CD4-positive, alpha-beta memory T cell (primary cell): ENCODE data around the gene ASIP. TPM values are rescaled to one million over a fixed set of nuclear protein-coding genes. Genes with fewer than 3 reads are reported as not detected.
A peak's percentile ranks its signal among the peaks of the same experiment; 100 is the strongest.

Experiments used
- CTCF ChIA-PET: fragments of 350-600 bp; sonication (Branson Sonifier 250); formaldehyde crosslinking; loops from one replicate; lab custom pipeline; 2021; ENCODE audit warnings: inconsistent platforms; ENCODE audit not compliant: partially characterized antibody; lab: Charles Lee
- POLR2A ChIA-PET: fragments of 350-600 bp; sonication (Branson Sonifier 250); formaldehyde crosslinking; loops from one replicate; lab custom pipeline; 2021; ENCODE audit not compliant: partially characterized antibody; lab: Charles Lee
- DNase-seq, 5 donors: peaks; one replicate each; pipeline versions ENCODE4 v3.0.0 to v3.0.0-alpha.2; 2020 to 2022; ENCODE audit warnings: mixed read lengths in 1 of 5
- H3K27ac ChIP-seq: one replicate; pipeline ENCODE4 v1.7.0; 2013; ENCODE audit warnings: low read depth, low read length
- H3K27me3 ChIP-seq: 2 replicates; pipeline ENCODE4 v1.7.0; 2013; ENCODE audit warnings: mild to moderate bottlenecking, low read length, moderate library complexity; ENCODE audit not compliant: insufficient read depth
- H3K36me3 ChIP-seq: 2 replicates; pipeline ENCODE4 v1.7.0; 2013; ENCODE audit warnings: mild to moderate bottlenecking, low read length, moderate library complexity; ENCODE audit not compliant: insufficient read depth
- H3K4me1 ChIP-seq: 2 replicates; pipeline ENCODE4 v1.7.0; 2013; ENCODE audit warnings: mild to moderate bottlenecking, low read length, moderate library complexity; ENCODE audit not compliant: insufficient read depth
- H3K4me3 ChIP-seq, 2 donors: one replicate each; pipeline ENCODE4 v1.7.0; 2013; ENCODE audit warnings: low read length in 2 of 2, mild to moderate bottlenecking in 1 of 2
- H3K9me3 ChIP-seq, 2 donors: one replicate each; pipeline ENCODE4 v1.7.0; 2013; ENCODE audit warnings: low read length in 2 of 2, control low read depth in 1 of 2; ENCODE audit not compliant: control insufficient read depth in 1 of 2
- H3K27ac Mint-ChIP-seq, 7 donors: one replicate each; pipeline ENCODE4 v1.8.0; 2020 to 2021; ENCODE audit warnings: mixed read lengths in 7 of 7, mild to moderate bottlenecking in 6 of 7, inconsistent platforms in 3 of 7, moderate library complexity in 3 of 7
- H3K27me3 Mint-ChIP-seq, 2 donors: one replicate each; pipeline ENCODE4 v1.8.0; 2020 to 2021; ENCODE audit warnings: mixed read lengths in 2 of 2
- H3K36me3 Mint-ChIP-seq, 2 donors: one replicate each; pipeline ENCODE4 v1.8.0; 2020 to 2021; ENCODE audit warnings: mixed read lengths in 2 of 2, inconsistent platforms in 1 of 2, mild to moderate bottlenecking in 1 of 2
- H3K4me1 Mint-ChIP-seq, 4 donors: one replicate each; pipeline ENCODE4 v1.8.0; 2020 to 2021; ENCODE audit warnings: mixed read lengths in 4 of 4, mild to moderate bottlenecking in 1 of 4
- H3K4me3 Mint-ChIP-seq, 8 donors: one replicate each; pipeline ENCODE4 v1.8.0; 2020 to 2021; ENCODE audit warnings: mixed read lengths in 8 of 8, mild to moderate bottlenecking in 7 of 8, moderate library complexity in 6 of 8, inconsistent platforms in 3 of 8
- H3K9me3 Mint-ChIP-seq, 8 donors: one replicate each; pipeline ENCODE4 v1.8.0; 2020 to 2021; ENCODE audit warnings: mixed read lengths in 8 of 8, mild to moderate bottlenecking in 5 of 8, inconsistent platforms in 3 of 8, moderate library complexity in 1 of 8
- intact Hi-C: fragments of 100-400 bp; cut with micrococcal nuclease; formaldehyde crosslinking; loops from one replicate; pipeline ENCODE4 v1.15.1; 2023
- polyA plus RNA-seq, 2 donors: library from polyadenylated mRNA; unstranded; fragments of 300-500 nt; fragmentation: Illumina TruSeq; gene quantifications; one replicate each; pipeline ENCODE4 v1.2.3, GENCODE V29; 2021
- total RNA-seq, 2 experiments: library from RNA; stranded (reverse); gene quantifications; one replicate each; pipeline ENCODE4 v1.2.3, GENCODE V29; 2021

The ASIP gene
- total and polyA plus RNA-seq, 4 experiments from 2014 or later, result not detected

DNA sequence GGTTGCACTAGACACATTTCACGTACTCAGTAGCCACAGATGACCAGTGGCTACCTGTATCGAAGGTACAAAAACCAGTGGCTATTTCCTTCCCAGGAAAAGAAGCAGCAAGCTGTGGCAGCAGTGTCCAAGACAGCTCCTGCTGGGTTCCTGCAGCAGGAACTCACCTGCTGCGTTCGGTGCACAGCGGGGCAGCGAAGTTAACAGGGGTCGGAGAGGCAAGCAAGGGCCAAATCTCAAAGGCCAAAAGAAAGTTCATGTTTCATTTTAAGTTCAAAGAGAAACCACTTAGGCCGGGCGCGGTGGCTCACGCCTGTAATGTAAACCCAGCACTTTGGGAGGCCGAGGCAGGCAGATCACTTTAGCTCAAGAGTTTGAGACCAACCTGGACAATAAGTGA is 26.9 kb downstream of the ASIP start:
- no peak overlapping the region for H3K27ac Mint-ChIP-seq
- intact Hi-C loops, result no loop called here
- Histone ChIP-seq H3K36me3 (no peaks in the 10 kb centered on the region), H3K4me3 (no peak overlapping the region), H3K27ac (no peak overlapping the region), H3K4me1 (peaks cover 8% of the 10 kb centered on the region), H3K27me3 (no peaks in the 10 kb centered on the region), H3K9me3 (no peaks in the 10 kb centered on the region)
- ChIA-PET CTCF (no interaction called here), POLR2A (no interaction called here)
- DNase-seq, result no peak
- peak overlapping the region in 4 of 8 donors; percentile 29 to 84 (median 56) for H3K4me3 Mint-ChIP-seq
- H3K36me3 Mint-ChIP-seq, result no peaks in the 10 kb centered on the region
- H3K4me1 Mint-ChIP-seq, result peaks cover 0 to 5% (median 2%) of the 10 kb centered on the region in 4 donors
- no peaks in the 10 kb centered on the region for H3K9me3 Mint-ChIP-seq
- H3K27me3 Mint-ChIP-seq, result peaks cover 2 to 4% of the 10 kb centered on the region in 2 donors

- peak in 4 of 5 donors; percentile 13 to 28 (median 18) for DNase-seq
- POLR2A ChIA-PET, result no interaction called here
- Histone ChIP-seq H3K9me3 (no peaks in the 10 kb centered on the region), H3K4me3 (peak overlapping the region in 1 of 2 donors; percentile 11), H3K27me3 (no peaks in the 10 kb centered on the region), H3K36me3 (no peaks in the 10 kb centered on the region), H3K27ac (no peak overlapping the region), H3K4me1 (peaks cover 8% of the 10 kb centered on the region)
- Mint-ChIP-seq H3K4me1 (peaks cover 0 to 5% (median 2%) of the 10 kb centered on the region in 4 donors), H3K27ac (no peak overlapping the region), H3K27me3 (peaks cover 2 to 4% of the 10 kb centered on the region in 2 donors), H3K9me3 (no peaks in the 10 kb centered on the region), H3K4me3 (peak overlapping the region; percentile 55 to 84 (median 69)), H3K36me3 (peaks cover 0 to 3% of the 10 kb centered on the region in 2 donors)
- CTCF ChIA-PET, result no interaction called here
- intact Hi-C loops, result no loop called here
Measured at GRCh38 chr20:34268851-34269636, 27.8 kb downstream of the ASIP start.

- H3K9me3 ChIP-seq, result no peaks in the 10 kb centered on the region
- H3K27me3 ChIP-seq, result no peaks in the 10 kb centered on the region
- no peak overlapping the region for H3K4me3 ChIP-seq
- DNase-seq, result no peak
- intact Hi-C loops, result no loop called here
- Mint-ChIP-seq H3K27ac (no peak overlapping the region), H3K36me3 (peaks cover 0 to 7% of the 10 kb centered on the region in 2 donors), H3K27me3 (peaks cover 2 to 4% of the 10 kb centered on the region in 2 donors), H3K4me3 (no peak overlapping the region), H3K9me3 (no peaks in the 10 kb centered on the region), H3K4me1 (peaks cover 0 to 5% (median 2%) of the 10 kb centered on the region in 4 donors)
- POLR2A ChIA-PET, result no interaction called here
- no peaks in the 10 kb centered on the region for H3K36me3 ChIP-seq
- no peak overlapping the region for H3K27ac ChIP-seq
- peaks cover 8% of the 10 kb centered on the region for H3K4me1 ChIP-seq
- CTCF ChIA-PET, result interaction anchor here (1.0 kb wide), 1 partner anchor 22 kb away, joined by 4 read pairs; no protein-coding TSS in a partner anchor
Measured at GRCh38 chr20:34269996-34270627, 28.9 kb downstream of the ASIP start.

DNA sequence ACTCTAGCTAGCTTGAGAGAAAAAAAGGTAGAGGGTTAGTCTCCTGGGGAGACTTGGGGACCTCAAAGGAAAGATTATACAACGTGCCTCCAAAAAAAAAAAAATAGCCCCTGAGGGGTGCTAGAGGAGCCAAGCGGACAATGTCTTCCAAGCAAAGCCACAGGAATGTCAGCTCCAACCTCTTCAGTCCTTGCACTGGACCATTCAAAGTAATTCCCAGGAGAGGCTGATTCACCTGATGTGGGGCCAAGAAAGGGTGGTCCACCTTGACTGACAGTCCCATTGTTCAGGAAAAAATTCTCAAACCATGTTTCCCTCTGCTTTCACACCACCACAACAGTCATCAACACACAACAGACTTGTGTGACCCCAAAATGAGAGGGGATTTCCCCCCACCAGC is 30.7 kb downstream of the ASIP start:
- Histone ChIP-seq H3K4me1 (peaks cover 8% of the 10 kb centered on the region), H3K36me3 (no peaks in the 10 kb centered on the region), H3K27ac (no peak overlapping the region), H3K4me3 (no peak overlapping the region), H3K27me3 (no peaks in the 10 kb centered on the region), H3K9me3 (no peaks in the 10 kb centered on the region)
- Mint-ChIP-seq H3K9me3 (no peaks in the 10 kb centered on the region), H3K4me3 (no peak overlapping the region), H3K4me1 (peaks cover 0 to 5% (median 2%) of the 10 kb centered on the region in 4 donors), H3K27me3 (peaks cover 2 to 4% of the 10 kb centered on the region in 2 donors), H3K36me3 (peaks cover 4 to 7% of the 10 kb centered on the region in 2 donors), H3K27ac (no peak overlapping the region)
- DNase-seq, result no peak
- intact Hi-C loops, result no loop called here
- ChIA-PET POLR2A (no interaction called here), CTCF (no interaction called here)

DNA sequence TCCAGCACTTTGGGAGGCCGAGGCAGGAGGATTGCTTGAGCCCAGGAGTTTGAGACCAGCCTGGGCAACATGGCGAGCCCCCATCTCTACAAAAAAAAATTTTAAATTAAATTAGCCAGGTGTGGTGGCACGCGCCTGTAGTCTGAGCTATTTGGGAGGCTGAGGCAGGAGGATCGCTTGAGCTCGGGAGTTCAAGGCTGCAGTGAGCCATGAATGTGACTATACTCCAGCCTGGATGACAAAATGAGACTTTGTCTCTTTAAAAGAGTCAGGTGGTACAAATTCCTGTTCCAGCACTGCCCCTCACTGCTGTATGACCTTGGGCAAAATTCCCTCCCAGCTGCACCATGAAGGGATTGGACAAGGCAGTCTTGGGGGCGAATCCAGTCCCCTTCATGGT is 33.5 kb downstream of the ASIP start:
- intact Hi-C loops, result no loop called here
- Histone ChIP-seq H3K9me3 (no peaks in the 10 kb centered on the region), H3K4me3 (no peak overlapping the region), H3K27ac (no peak overlapping the region), H3K4me1 (no peaks in the 10 kb centered on the region), H3K27me3 (no peaks in the 10 kb centered on the region), H3K36me3 (no peaks in the 10 kb centered on the region)
- Mint-ChIP-seq H3K27me3 (no peaks in the 10 kb centered on the region), H3K4me1 (no peaks in the 10 kb centered on the region), H3K9me3 (no peaks in the 10 kb centered on the region), H3K4me3 (no peak overlapping the region), H3K36me3 (peaks cover 16% of the 10 kb centered on the region in 2 donors), H3K27ac (no peak overlapping the region)
- CTCF ChIA-PET, result interaction anchor here (0.7 kb wide), 1 partner anchor 34 kb away, joined by 3 read pairs; no protein-coding TSS in a partner anchor
- POLR2A ChIA-PET, result no interaction called here
- DNase-seq, result no peak

- H3K27me3 ChIP-seq, result no peaks in the 10 kb centered on the region
- Mint-ChIP-seq H3K9me3 (no peaks in the 10 kb centered on the region), H3K4me3 (no peak overlapping the region), H3K4me1 (no peaks in the 10 kb centered on the region), H3K36me3 (peaks cover 25 to 34% of the 10 kb centered on the region in 2 donors), H3K27me3 (no peaks in the 10 kb centered on the region), H3K27ac (peak overlapping the region in 1 of 7 donors; percentile 22)
- no peak overlapping the region for H3K4me3 ChIP-seq
- POLR2A ChIA-PET, result no interaction called here
- H3K4me1 ChIP-seq, result no peaks in the 10 kb centered on the region
- intact Hi-C loops, result no loop called here
- CTCF ChIA-PET, result interaction anchor here (1.5 kb wide), 1 partner anchor 32 kb away, joined by 3 read pairs; no protein-coding TSS in a partner anchor
- DNase-seq, result no peak
- H3K27ac ChIP-seq, result no peak overlapping the region
- H3K9me3 ChIP-seq, result no peaks in the 10 kb centered on the region
- peaks cover 11% of the 10 kb centered on the region for H3K36me3 ChIP-seq
Measured at GRCh38 chr20:34281177-34281576, 40.0 kb downstream of the ASIP start.

DNA sequence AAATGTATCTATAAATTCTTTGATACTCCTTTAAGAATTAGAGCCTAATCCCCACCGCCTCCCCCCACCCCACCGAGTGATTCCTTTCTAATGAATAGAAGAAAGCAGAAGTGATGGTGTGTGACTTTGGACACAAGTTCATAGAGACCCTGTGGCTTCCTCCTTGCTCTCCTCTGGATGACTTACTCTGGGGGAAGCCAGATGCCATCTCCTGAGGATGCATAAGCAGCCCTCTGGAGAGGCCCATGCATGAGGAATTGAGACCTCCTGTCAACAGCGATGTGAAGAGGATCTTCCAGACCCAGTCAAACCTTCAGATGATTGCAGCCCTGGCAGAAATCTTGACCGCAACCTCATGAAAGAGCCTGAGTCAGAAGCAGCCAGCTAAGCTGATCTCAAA is 40.8 kb downstream of the ASIP start:
- Histone ChIP-seq H3K4me1 (no peaks in the 10 kb centered on the region), H3K27me3 (no peaks in the 10 kb centered on the region), H3K36me3 (peaks cover 11% of the 10 kb centered on the region), H3K9me3 (no peaks in the 10 kb centered on the region), H3K4me3 (no peak overlapping the region), H3K27ac (no peak overlapping the region)
- H3K27me3 Mint-ChIP-seq, result no peaks in the 10 kb centered on the region
- ChIA-PET CTCF (interaction anchor here (1.5 kb wide), 1 partner anchor 31 kb away, joined by 3 read pairs; no protein-coding TSS in a partner anchor), POLR2A (no interaction called here)
- no peak overlapping the region for H3K4me3 Mint-ChIP-seq
- intact Hi-C loops, result no loop called here
- peaks cover 28 to 36% of the 10 kb centered on the region in 2 donors for H3K36me3 Mint-ChIP-seq
- H3K4me1 Mint-ChIP-seq, result no peaks in the 10 kb centered on the region
- no peaks in the 10 kb centered on the region for H3K9me3 Mint-ChIP-seq
- no peak for DNase-seq
- H3K27ac Mint-ChIP-seq, result peak overlapping the region in 1 of 7 donors; percentile 16
